ENCODE data around the gene SORCS3.
"Not testable (repeated sequence)": the region's sequence is repeated elsewhere in the genome, so short reads cannot be mapped to it uniquely, and the experiment has no call there.

The SORCS3 gene

GRCh38 chr10:104703262-104703661, 62.2 kb downstream of the SORCS3 start:
- DNase-seq, result not testable (repeated sequence)

GRCh38 chr10:104706886-104707285, 65.8 kb downstream of the SORCS3 start:
- DNase-seq, result no peak

- DNase-seq, result no peak
Observed at GRCh38 chr10:104707602-104708459, 66.7 kb downstream of the SORCS3 start.

GRCh38 chr10:104711302-104711721, 70.2 kb downstream of the SORCS3 start:
- DNase-seq, result no peak

GRCh38 chr10:104730593-104730992, 89.5 kb downstream of the SORCS3 start:
- DNase-seq, result not testable (repeated sequence)

- no peak for DNase-seq
Observed at GRCh38 chr10:104731192-104731591, 90.1 kb downstream of the SORCS3 start.

- DNase-seq, result no peak
Observed at GRCh38 chr10:104732222-104732621, 91.1 kb downstream of the SORCS3 start.

GRCh38 chr10:104734433-104734832, 93.3 kb downstream of the SORCS3 start:
- no peak for DNase-seq

GRCh38 chr10:104735036-104735756, 94.1 kb downstream of the SORCS3 start:
- DNase-seq, result no peak

GRCh38 chr10:104735757-104736391, 94.8 kb downstream of the SORCS3 start:
- DNase-seq, result no peak

GRCh38 chr10:104741127-104741526, 100.0 kb downstream of the SORCS3 start:
- no peak for DNase-seq

- no peak for DNase-seq
Observed at GRCh38 chr10:104744052-104744451, 103.0 kb downstream of the SORCS3 start.

- DNase-seq, result no peak
Observed at GRCh38 chr10:104750291-104750690, 109.2 kb downstream of the SORCS3 start.

GRCh38 chr10:104762793-104763192, 121.7 kb downstream of the SORCS3 start:
- DNase-seq, result no peak

- DNase-seq, result no peak
Observed at GRCh38 chr10:104766341-104766740, 125.3 kb downstream of the SORCS3 start.

- DNase-seq, result no peak
Observed at GRCh38 chr10:104767282-104767681, 126.2 kb downstream of the SORCS3 start.

- DNase-seq, result no peak
Observed at GRCh38 chr10:104767745-104768144, 126.7 kb downstream of the SORCS3 start.

- no peak for DNase-seq
Observed at GRCh38 chr10:104773105-104773504, 132.0 kb downstream of the SORCS3 start.

GRCh38 chr10:104774234-104774633, 133.1 kb downstream of the SORCS3 start:
- DNase-seq, result no peak

GRCh38 chr10:104777086-104777799, 136.2 kb downstream of the SORCS3 start:
- DNase-seq, result no peak

- DNase-seq, result no peak
Observed at GRCh38 chr10:104778371-104778770, 137.3 kb downstream of the SORCS3 start.

- no peak for DNase-seq
Observed at GRCh38 chr10:104779701-104780100, 138.6 kb downstream of the SORCS3 start.

GRCh38 chr10:104780165-104780564, 139.1 kb downstream of the SORCS3 start:
- no peak for DNase-seq
